Activated naive CD8-positive, alpha-beta T cell treated with anti-CD3 and anti-CD28 coated beads, Interleukin-2, amount 50 U/mL, for 16 hours (primary cell): ENCODE measurements around the gene IFRD1.
"Not testable (repeated sequence)": the region's sequence is repeated elsewhere in the genome, so short reads cannot be mapped to it uniquely, and the experiment has no call there.

ENCODE experiments used
- DNase-seq: peaks from one replicate; pipeline ENCODE4 v3.0.0-alpha.2; 2020; ENCODE audit warnings: low read depth, low spot score

The IFRD1 gene

DNA sequence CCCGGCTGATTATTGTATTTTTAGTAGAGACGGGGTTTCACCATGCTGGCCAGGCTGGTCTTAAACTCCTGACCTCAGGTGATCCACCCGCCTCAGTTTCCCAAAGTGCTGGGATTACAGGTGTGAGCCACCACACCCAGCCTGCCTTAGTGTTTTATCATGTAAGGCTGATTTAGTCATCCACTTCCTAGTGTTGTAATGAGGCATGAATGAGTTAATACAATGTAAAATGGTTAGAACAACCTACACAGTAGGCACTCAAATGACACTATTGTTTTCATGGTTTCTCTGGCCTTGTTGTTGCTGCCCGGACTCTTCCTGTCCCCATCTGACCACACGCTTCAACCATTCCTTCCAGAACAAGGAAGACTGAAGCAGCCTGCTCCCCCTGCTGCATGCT, 66.2 kb downstream of the IFRD1 start:
- not testable (repeated sequence) for DNase-seq

DNA sequence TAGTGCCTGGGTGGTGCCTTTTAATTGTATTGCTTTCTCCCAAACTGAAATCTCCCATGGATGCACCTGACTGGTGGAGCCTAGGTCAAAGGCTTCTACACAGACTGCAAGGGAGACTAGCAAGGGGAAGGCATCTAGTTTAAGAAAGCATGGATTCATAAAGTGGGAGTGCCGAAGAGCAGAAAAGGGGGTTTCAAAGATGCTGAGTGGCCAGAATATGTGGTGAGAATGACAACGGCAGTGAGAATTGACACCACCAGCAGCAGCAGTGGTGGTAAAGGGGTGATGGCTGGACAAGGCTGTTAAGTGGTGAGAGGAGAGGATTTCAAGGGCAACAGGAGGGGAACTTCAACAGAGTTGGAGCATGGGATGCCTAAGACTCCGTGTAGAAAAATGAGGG, 67.2 kb downstream of the IFRD1 start:
- DNase-seq, result no peak

DNA sequence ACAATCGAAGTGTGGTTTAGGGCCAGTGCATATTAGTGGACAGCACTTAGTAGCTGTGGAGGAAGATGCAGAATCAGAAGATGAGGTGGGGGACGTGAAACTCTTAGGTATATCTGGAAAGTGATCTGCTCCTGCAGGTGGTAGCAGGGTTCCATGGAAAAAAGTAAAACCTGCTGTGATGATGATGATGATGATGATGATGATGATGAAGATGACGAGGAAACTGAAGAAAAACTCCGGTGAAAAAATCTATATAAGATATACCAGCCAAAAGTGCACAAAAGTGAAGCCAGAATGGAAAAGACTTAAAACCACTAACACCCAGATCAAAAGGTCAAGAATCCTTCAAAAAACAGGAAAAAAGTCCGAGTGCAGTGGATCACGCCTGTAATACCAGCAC, 70.5 kb downstream of the IFRD1 start:
- DNase-seq, result no peak

DNA sequence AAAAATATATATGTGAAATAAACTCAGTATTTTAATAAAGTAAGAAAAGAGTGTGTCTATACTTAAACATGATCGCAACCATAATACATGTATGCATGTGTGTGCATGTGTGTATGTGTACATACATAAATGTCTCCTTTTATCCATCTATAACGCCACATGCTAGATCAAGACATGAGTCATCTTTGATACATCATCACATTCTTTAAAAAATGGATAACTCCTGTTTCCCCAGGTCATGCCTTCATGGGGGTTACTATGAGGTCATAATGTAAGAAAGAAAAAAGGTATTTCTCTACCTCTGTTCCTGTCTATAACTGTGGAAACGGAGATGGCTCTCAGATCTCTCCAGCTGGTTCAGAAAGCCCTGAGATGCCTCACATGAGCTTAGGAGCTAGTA, 71.7 kb downstream of the IFRD1 start:
- no peak for DNase-seq

DNA sequence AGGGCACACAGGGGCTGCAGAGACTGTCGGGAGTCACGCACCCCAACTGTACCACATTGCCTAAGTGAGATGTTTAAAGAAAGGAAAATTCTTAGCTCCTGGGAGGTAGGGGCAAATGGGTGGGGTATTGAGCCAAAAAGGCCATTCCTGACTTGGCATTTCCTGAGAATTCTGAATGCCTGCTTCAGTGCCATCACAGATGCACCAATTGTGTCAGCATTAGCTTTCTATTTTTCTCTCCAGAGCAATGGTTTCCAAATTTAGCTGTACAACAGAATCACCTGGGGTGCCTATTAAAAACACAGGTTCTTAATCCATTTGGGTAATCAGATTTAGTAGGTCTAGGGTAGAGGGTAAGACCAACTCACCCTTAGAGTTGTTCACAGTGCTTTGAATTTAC, 73.6 kb downstream of the IFRD1 start:
- no peak for DNase-seq
